PC-9 (cell line): Measurements from ENCODE around the gene AMMECR1.

ENCODE experiments used
- CTCF ChIP-seq: fragments of 200-600 bp; sonication (generic); conservative IDR thresholded peaks from 2 replicates; pipeline ENCODE4 v1.6.1; 2017; ENCODE audit warnings: mixed run types, antibody characterized with exemption, mild to moderate bottlenecking, moderate library complexity
- EZH2 ChIP-seq: fragments of 200-600 bp; sonication (generic); IDR thresholded peaks from 2 replicates; pipeline ENCODE4 v1.8.0; 2017; ENCODE audit warnings: antibody characterized with exemption, low read depth

GRCh38 chrX:110170029-110170428, 147.9 kb downstream of the AMMECR1 start:
- no peak for TF ChIP-seq EZH2
- TF ChIP-seq CTCF, result no peak
